PC-3 (cell line): ENCODE results near the gene HELLS. TPM values are rescaled to one million over a fixed set of nuclear protein-coding genes. Genes with fewer than 3 reads are reported as not detected.

Experiments
- ATAC-seq: fragments of 200-7000 bp; cut with Tn5 transposase; 2 replicates; pipeline ENCODE4 v1.9.1; 2020; ENCODE audit warnings: mild to moderate bottlenecking, moderate library complexity
- BruUV-seq: library from RNA; stranded (reverse); fragments of 400-500 nt; replicated peaks from 2 replicates; lab custom pipeline; 2021; lab: Mats Ljungman, UMichigan
- CTCF ChIA-PET: fragments of 300-600 bp; sonication (Branson Sonifier 250); formaldehyde crosslinking; loops from one replicate; lab custom pipeline; 2022; ENCODE audit warnings: antibody characterized with exemption; lab: Charles Lee
- POLR2A ChIA-PET: fragments of 300-600 bp; sonication (Branson Sonifier 250); formaldehyde crosslinking; loops from one replicate; lab custom pipeline; 2022; ENCODE audit warnings: antibody characterized with exemption; ENCODE audit not compliant: unreplicated experiment; lab: Charles Lee
- DNase-seq: peaks from one replicate; pipeline ENCODE4 v3.0.0-alpha.2; 2015
- H2AFZ ChIP-seq: fragments of 300-600 bp; sonication (generic); 2 replicates; pipeline ENCODE4 v1.6.0; 2016; ENCODE audit warnings: antibody characterized with exemption, low read length
- H3F3A ChIP-seq: fragments of 300-600 bp; sonication (generic); one replicate; pipeline ENCODE4 v1.6.0; 2017; ENCODE audit warnings: antibody characterized with exemption, low read length, control low read depth, mild to moderate bottlenecking; ENCODE audit not compliant: unreplicated experiment
- H3K27ac ChIP-seq: fragments of 300-600 bp; sonication (generic); 2 replicates; pipeline ENCODE4 v1.5.1; 2016; ENCODE audit warnings: mild to moderate bottlenecking, low read length
- H3K27me3 ChIP-seq: fragments of 300-600 bp; sonication (generic); 2 replicates; pipeline ENCODE4 v1.6.1; 2016; ENCODE audit warnings: low read length, mixed read lengths
- H3K36me3 ChIP-seq: fragments of 300-600 bp; sonication (generic); 2 replicates; pipeline ENCODE4 v1.6.1; 2016; ENCODE audit warnings: low read depth, mixed run types, low read length, mixed read lengths
- H3K4me1 ChIP-seq: fragments of 300-600 bp; sonication (generic); 2 replicates; pipeline ENCODE4 v1.5.1; 2016; ENCODE audit warnings: low read length; ENCODE audit not compliant: insufficient read depth
- H3K4me2 ChIP-seq: fragments of 300-600 bp; sonication (generic); 2 replicates; pipeline ENCODE4 v1.6.0; 2016; ENCODE audit warnings: low read length
- H3K4me3 ChIP-seq: fragments of 300-600 bp; sonication (generic); 2 replicates; pipeline ENCODE4 v1.5.1; 2016; ENCODE audit warnings: mild to moderate bottlenecking, low read length, mixed read lengths
- H3K79me2 ChIP-seq: fragments of 300-600 bp; sonication (generic); 2 replicates; pipeline ENCODE4 v1.6.1; 2017; ENCODE audit warnings: low read length, mixed read lengths
- H3K9ac ChIP-seq: fragments of 300-600 bp; sonication (generic); 2 replicates; pipeline ENCODE4 v1.6.0; 2016; ENCODE audit warnings: mild to moderate bottlenecking, low read length
- H3K9me2 ChIP-seq: fragments of 300-600 bp; sonication (generic); replicated peaks from 2 replicates; pipeline ENCODE4 v1.6.1; 2016; ENCODE audit warnings: mixed run types, low read length, mixed read lengths
- H3K9me3 ChIP-seq: fragments of 300-600 bp; sonication (generic); 2 replicates; pipeline ENCODE4 v1.6.1; 2016; ENCODE audit warnings: low read length, mixed read lengths
- H4K20me1 ChIP-seq: fragments of 300-600 bp; sonication (generic); 2 replicates; pipeline ENCODE4 v1.6.1; 2016; ENCODE audit warnings: low read length, mixed read lengths
- EZH2 ChIP-seq: fragments of 300-600 bp; sonication (generic); IDR thresholded peaks from one replicate; pipeline ENCODE4 v1.6.1; 2017; ENCODE audit warnings: antibody characterized with exemption, mild to moderate bottlenecking, low read length; ENCODE audit not compliant: unreplicated experiment
- EZH2phosphoT487 ChIP-seq: fragments of 300-600 bp; sonication (generic); IDR thresholded peaks from 2 replicates; pipeline ENCODE4 v1.6.1; 2018; ENCODE audit warnings: mild to moderate bottlenecking, antibody characterized with exemption, low read length, borderline replicate concordance
- intact Hi-C: fragments of 100-400 bp; cut with micrococcal nuclease; formaldehyde crosslinking; loops from 2 replicates; pipeline ENCODE4 v1.9.0; 2023
- total RNA-seq: library from RNA; depleted of rRNA; stranded (reverse); fragments of >200 nt; gene quantifications from 2 replicates; pipeline ENCODE4 v1.2.3, GENCODE V29; 2014
- TF ChIP-seq, protein P1 (sequence below): fragments of 300-600 bp; sonication (generic); conservative IDR thresholded peaks from 2 replicates; pipeline ENCODE4 v1.5.1; 2017; ENCODE audit warnings: antibody characterized with exemption, low read depth, mild to moderate bottlenecking, low read length

Gene HELLS
- total RNA-seq, 1 experiment from 2014 or later: 86.3 TPM

DNA sequence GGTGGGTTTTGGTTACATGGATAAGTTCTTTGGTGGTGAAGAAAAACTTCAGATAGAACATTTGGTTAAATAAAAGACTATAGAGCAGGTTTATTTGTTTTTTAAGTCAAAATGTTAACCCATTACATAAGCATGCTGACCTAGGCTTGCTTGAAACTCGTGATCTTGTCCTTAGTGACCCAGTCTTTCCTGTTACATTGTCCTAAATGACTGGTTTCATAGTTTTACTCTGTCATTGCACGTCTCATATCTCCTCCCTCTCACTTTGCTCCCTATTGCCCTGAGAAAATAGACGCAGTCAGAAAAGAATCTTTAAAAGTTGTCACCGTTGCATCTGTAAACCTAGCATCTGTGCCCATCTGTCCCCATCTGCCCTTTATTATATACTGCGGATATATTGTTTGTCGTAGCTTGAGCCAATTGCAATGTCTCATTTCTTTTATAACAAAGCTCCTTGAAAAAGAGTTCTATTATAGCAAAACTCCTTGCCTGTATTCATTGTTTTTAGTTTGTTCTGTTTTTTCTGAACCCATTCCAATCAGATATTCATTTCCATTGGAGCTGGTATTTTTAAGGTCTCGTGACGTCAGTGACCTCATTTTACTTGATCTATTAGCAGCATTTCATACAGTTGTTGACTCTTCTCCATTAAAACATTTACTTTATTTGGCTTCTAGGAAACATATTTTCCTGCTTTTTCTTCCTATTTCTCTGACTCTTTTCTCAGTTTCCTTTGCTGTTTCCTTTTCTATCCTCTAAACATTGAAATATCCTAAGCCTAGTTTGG is 57.3 kb downstream of the HELLS start:
- no peaks in the 10 kb centered on the region for H3K9me3 ChIP-seq
- H3K27me3 ChIP-seq: no peaks in the 10 kb centered on the region
- ChIA-PET CTCF (no interaction called here), POLR2A (no interaction called here)
- H3K9ac ChIP-seq: no peak overlapping the region
- BruUV-seq: no TSS peak
- H2AFZ ChIP-seq: no peak overlapping the region
- intact Hi-C loops: no loop called here
- no peak overlapping the region for H3K4me3 ChIP-seq
- H3K79me2 ChIP-seq: no peaks in the 10 kb centered on the region
- H3F3A ChIP-seq: no peaks in the 10 kb centered on the region
- no peaks in the 10 kb centered on the region for H3K9me2 ChIP-seq
- no peaks in the 10 kb centered on the region for H4K20me1 ChIP-seq
- no peak overlapping the region for H3K4me2 ChIP-seq
- TF ChIP-seq, protein P1, sequence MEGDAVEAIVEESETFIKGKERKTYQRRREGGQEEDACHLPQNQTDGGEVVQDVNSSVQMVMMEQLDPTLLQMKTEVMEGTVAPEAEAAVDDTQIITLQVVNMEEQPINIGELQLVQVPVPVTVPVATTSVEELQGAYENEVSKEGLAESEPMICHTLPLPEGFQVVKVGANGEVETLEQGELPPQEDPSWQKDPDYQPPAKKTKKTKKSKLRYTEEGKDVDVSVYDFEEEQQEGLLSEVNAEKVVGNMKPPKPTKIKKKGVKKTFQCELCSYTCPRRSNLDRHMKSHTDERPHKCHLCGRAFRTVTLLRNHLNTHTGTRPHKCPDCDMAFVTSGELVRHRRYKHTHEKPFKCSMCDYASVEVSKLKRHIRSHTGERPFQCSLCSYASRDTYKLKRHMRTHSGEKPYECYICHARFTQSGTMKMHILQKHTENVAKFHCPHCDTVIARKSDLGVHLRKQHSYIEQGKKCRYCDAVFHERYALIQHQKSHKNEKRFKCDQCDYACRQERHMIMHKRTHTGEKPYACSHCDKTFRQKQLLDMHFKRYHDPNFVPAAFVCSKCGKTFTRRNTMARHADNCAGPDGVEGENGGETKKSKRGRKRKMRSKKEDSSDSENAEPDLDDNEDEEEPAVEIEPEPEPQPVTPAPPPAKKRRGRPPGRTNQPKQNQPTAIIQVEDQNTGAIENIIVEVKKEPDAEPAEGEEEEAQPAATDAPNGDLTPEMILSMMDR: no peak
- TF ChIP-seq EZH2phosphoT487 (no peak), EZH2 (no peak)
- no peaks in the 10 kb centered on the region for H3K4me1 ChIP-seq
- no peak for ATAC-seq
- peaks cover 9% of the 10 kb centered on the region; the same call in 1 of the 2 replicates for H3K36me3 ChIP-seq
- DNase-seq: no peak
- no peak overlapping the region for H3K27ac ChIP-seq

DNA sequence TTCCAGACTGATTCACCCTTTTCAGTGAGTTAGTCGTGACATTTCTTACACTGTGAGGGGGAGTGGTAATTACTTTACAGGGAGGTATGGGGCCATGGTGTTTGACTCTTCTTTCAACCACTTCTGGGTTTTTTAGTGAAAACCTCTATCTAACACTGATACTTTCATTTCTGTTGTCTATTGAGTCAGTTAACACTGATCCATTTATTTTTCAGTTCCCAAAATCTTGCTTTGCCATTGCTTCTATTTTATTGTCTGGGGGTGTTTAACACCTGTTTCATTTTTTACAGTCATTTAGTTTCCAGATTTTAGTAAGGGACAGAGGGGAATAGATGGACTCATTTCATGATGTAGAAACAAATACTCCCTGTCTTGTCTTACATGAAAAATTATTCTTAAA is 61.5 kb downstream of the HELLS start:
- intact Hi-C loops: no loop called here
- CTCF ChIA-PET: no interaction called here

More for the DNA sequence above, 61.5 kb downstream of the HELLS start:
- H3K36me3 ChIP-seq: no peaks in the 10 kb centered on the region; the same call in 1 of the 2 replicates
- no peaks in the 10 kb centered on the region for H3K9me2 ChIP-seq
- no peak overlapping the region for H3K4me2 ChIP-seq
- no peak overlapping the region for H2AFZ ChIP-seq
- POLR2A ChIA-PET: no interaction called here
- no peak overlapping the region for H3K4me3 ChIP-seq
- H3F3A ChIP-seq: no peaks in the 10 kb centered on the region
- no TSS peak for BruUV-seq
- H3K9me3 ChIP-seq: no peaks in the 10 kb centered on the region
- no peaks in the 10 kb centered on the region for H4K20me1 ChIP-seq
- H3K27ac ChIP-seq: no peak overlapping the region
- TF ChIP-seq, protein P1: no peak
- TF ChIP-seq EZH2 (no peak), EZH2phosphoT487 (no peak)
- no peak overlapping the region for H3K9ac ChIP-seq
- H3K4me1 ChIP-seq: no peaks in the 10 kb centered on the region
- DNase-seq (no peak), ATAC-seq (no peak)
- H3K79me2 ChIP-seq: no peaks in the 10 kb centered on the region
- no peaks in the 10 kb centered on the region for H3K27me3 ChIP-seq
